PC-3 (cell line): Measurements from ENCODE around the gene HOMER3.

Experiments used
- CTCF ChIP-seq: fragments of 300-600 bp; sonication (generic); conservative IDR thresholded peaks from 2 replicates; pipeline ENCODE4 v1.5.1; 2017; ENCODE audit warnings: antibody characterized with exemption, low read depth, mild to moderate bottlenecking, low read length
- EZH2 ChIP-seq: fragments of 300-600 bp; sonication (generic); IDR thresholded peaks from one replicate; pipeline ENCODE4 v1.6.1; 2017; ENCODE audit warnings: antibody characterized with exemption, mild to moderate bottlenecking, low read length; ENCODE audit not compliant: unreplicated experiment
- EZH2phosphoT487 ChIP-seq: fragments of 300-600 bp; sonication (generic); IDR thresholded peaks from 2 replicates; pipeline ENCODE4 v1.6.1; 2018; ENCODE audit warnings: mild to moderate bottlenecking, antibody characterized with exemption, low read length, borderline replicate concordance

- TF ChIP-seq CTCF (no peak), EZH2 (no peak), EZH2phosphoT487 (no peak)
Measured at GRCh38 chr19:18898607-18899408, 42.2 kb downstream of the HOMER3 start.
